Measurements from ENCODE around the gene ZSWIM5. TPM values are rescaled to one million over a fixed set of nuclear protein-coding genes. Genes with fewer than 3 reads are reported as not detected.
"Not testable (repeated sequence)": the region's sequence is repeated elsewhere in the genome, so short reads cannot be mapped to it uniquely, and the experiment has no call there.

The ZSWIM5 gene
- total RNA-seq, 3 donors from 2014 or later (not counting 1 experiment from before 2014, with no cell fraction given) = 1.1 to 2.3 (median 1.3) TPM

GRCh38 chr1:45097079-45097478 lies 109.3 kb downstream of the ZSWIM5 start:
- no peak for TF ChIP-seq CTCF (IDR thresholded peaks at IDR 0.05)
- intact Hi-C loops (cut with micrococcal nuclease) = no loop called here

GRCh38 chr1:45095450-45095849 lies 111.0 kb downstream of the ZSWIM5 start:
- Mint-ChIP-seq H3K9me3 (no peaks in the 10 kb centered on the region), H3K36me3 (no peaks in the 10 kb centered on the region), H3K27me3 (ENCODE audit: low read depth in 2 of 2) (peaks cover 9 to 20% of the 10 kb centered on the region in 2 donors), H3K4me3 (no peak overlapping the region), H3K4me1 (no peaks in the 10 kb centered on the region), H3K27ac (no peak overlapping the region)
- no peaks in the 10 kb centered on the region for H3K27me3 ChIP-seq (ENCODE audit: control insufficient read depth, insufficient read depth, low read length)
- WGBS (ENCODE audit: insufficient coverage) = 100% methylated on average over 1 of the region's 2 CpGs
- H3K9me3 ChIP-seq (ENCODE audit: control insufficient read depth, insufficient read depth, low read length) = no peaks in the 10 kb centered on the region
- intact Hi-C loops (cut with micrococcal nuclease) = no loop called here
- H3K4me3 ChIP-seq (ENCODE audit: low read length) = no peak overlapping the region
- no peaks in the 10 kb centered on the region for H3K36me3 ChIP-seq (ENCODE audit: control insufficient read depth, insufficient read depth, low read length)
- no peaks in the 10 kb centered on the region for H3K4me1 ChIP-seq (ENCODE audit: control insufficient read depth, insufficient read depth, low read length)
- no peak for DNase-seq
- no peak for ATAC-seq
- TF ChIP-seq CTCF (IDR thresholded peaks at IDR 0.05) = no peak
- no peak overlapping the region for H3K27ac ChIP-seq (ENCODE audit: low read length)

More at GRCh38 chr1:45097079-45097478, 109.3 kb downstream of the ZSWIM5 start:
- DNase-seq (no peak), ATAC-seq (no peak)
- Histone ChIP-seq H3K27ac (ENCODE audit: low read length) (no peak overlapping the region), H3K9me3 (ENCODE audit: control insufficient read depth, insufficient read depth, low read length) (no peaks in the 10 kb centered on the region), H3K4me3 (ENCODE audit: low read length) (no peak overlapping the region), H3K36me3 (ENCODE audit: control insufficient read depth, insufficient read depth, low read length) (no peaks in the 10 kb centered on the region), H3K4me1 (ENCODE audit: control insufficient read depth, insufficient read depth, low read length) (no peaks in the 10 kb centered on the region), H3K27me3 (ENCODE audit: control insufficient read depth, insufficient read depth, low read length) (no peaks in the 10 kb centered on the region)
- Mint-ChIP-seq H3K27ac (no peak overlapping the region), H3K4me1 (no peaks in the 10 kb centered on the region), H3K27me3 (ENCODE audit: low read depth in 2 of 2) (peaks cover 9 to 20% of the 10 kb centered on the region in 2 donors), H3K9me3 (no peaks in the 10 kb centered on the region), H3K4me3 (no peak overlapping the region), H3K36me3 (no peaks in the 10 kb centered on the region)
- WGBS (ENCODE audit: insufficient coverage) = 93% methylated on average over 2 of the region's 2 CpGs

GRCh38 chr1:45094371-45094770 lies 112.0 kb downstream of the ZSWIM5 start:
- H3K36me3 ChIP-seq (ENCODE audit: control insufficient read depth, insufficient read depth, low read length); H3K27ac Mint-ChIP-seq; H3K27ac ChIP-seq (ENCODE audit: low read length); ATAC-seq; H3K9me3 Mint-ChIP-seq; H3K4me3 Mint-ChIP-seq; H3K4me3 ChIP-seq (ENCODE audit: low read length); H3K27me3 ChIP-seq (ENCODE audit: control insufficient read depth, insufficient read depth, low read length); H3K9me3 ChIP-seq (ENCODE audit: control insufficient read depth, insufficient read depth, low read length); intact Hi-C loops (cut with micrococcal nuclease); H3K36me3 Mint-ChIP-seq; H3K4me1 Mint-ChIP-seq; H3K4me1 ChIP-seq (ENCODE audit: control insufficient read depth, insufficient read depth, low read length); DNase-seq: not testable (repeated sequence)
- WGBS (ENCODE audit: insufficient coverage) = 100% methylated on average over 4 of the region's 4 CpGs
- H3K27me3 Mint-ChIP-seq (ENCODE audit: low read depth in 2 of 2) = peaks cover 7 to 14% of the 10 kb centered on the region in 2 donors

- H3K36me3 Mint-ChIP-seq = no peaks in the 10 kb centered on the region
- H3K27ac ChIP-seq (ENCODE audit: low read length) = no peak overlapping the region
- H3K4me3 Mint-ChIP-seq = no peak overlapping the region
- no peak overlapping the region for H3K27ac Mint-ChIP-seq
- H3K9me3 ChIP-seq (ENCODE audit: control insufficient read depth, insufficient read depth, low read length) = no peaks in the 10 kb centered on the region
- H3K4me1 Mint-ChIP-seq = no peaks in the 10 kb centered on the region
- H3K36me3 ChIP-seq (ENCODE audit: control insufficient read depth, insufficient read depth, low read length) = no peaks in the 10 kb centered on the region
- no peak overlapping the region for H3K4me3 ChIP-seq (ENCODE audit: low read length)
- TF ChIP-seq CTCF (IDR thresholded peaks at IDR 0.05) = no peak
- DNase-seq = no peak
- ATAC-seq = no peak
- no peaks in the 10 kb centered on the region for H3K4me1 ChIP-seq (ENCODE audit: control insufficient read depth, insufficient read depth, low read length)
- H3K27me3 ChIP-seq (ENCODE audit: control insufficient read depth, insufficient read depth, low read length) = no peaks in the 10 kb centered on the region
- intact Hi-C loops (cut with micrococcal nuclease) = no loop called here
- H3K9me3 Mint-ChIP-seq = no peaks in the 10 kb centered on the region
- H3K27me3 Mint-ChIP-seq (ENCODE audit: low read depth in 2 of 2) = peaks cover 3% of the 10 kb centered on the region in 2 donors
Observed at GRCh38 chr1:45093334-45093733, 113.1 kb downstream of the ZSWIM5 start.
